Measurements from ENCODE around the gene NPY4R2.
"Not testable (repeated sequence)": the region's sequence is repeated elsewhere in the genome, so short reads cannot be mapped to it uniquely, and the experiment has no call there.

The NPY4R2 gene

GRCh38 chr10:47909333-47909732, 9.1 kb upstream of the NPY4R2 start:
- H3K9me3 ChIP-seq (ENCODE audit: control insufficient read depth in 1 of 2, low read length in 2 of 2); H3K4me1 ChIP-seq (ENCODE audit: control insufficient read depth in 1 of 2, insufficient read depth in 2 of 2, low read length in 2 of 2); H3K36me3 ChIP-seq (ENCODE audit: control insufficient read depth in 1 of 2, insufficient read depth in 2 of 2, low read length in 2 of 2); H3K4me3 ChIP-seq (ENCODE audit: low read depth in 1 of 2, low read length in 2 of 2); H3K27ac ChIP-seq (ENCODE audit: low read length); H3K27me3 ChIP-seq (ENCODE audit: low read depth, low read length): not testable (repeated sequence)

- H3K27ac ChIP-seq (ENCODE audit: low read length); H3K4me1 ChIP-seq (ENCODE audit: control insufficient read depth in 1 of 2, insufficient read depth in 2 of 2, low read length in 2 of 2); H3K9me3 ChIP-seq (ENCODE audit: control insufficient read depth in 1 of 2, low read length in 2 of 2); H3K27me3 ChIP-seq (ENCODE audit: low read depth, low read length); H3K4me3 ChIP-seq (ENCODE audit: low read depth in 1 of 2, low read length in 2 of 2); H3K36me3 ChIP-seq (ENCODE audit: control insufficient read depth in 1 of 2, insufficient read depth in 2 of 2, low read length in 2 of 2): not testable (repeated sequence)
Observed at GRCh38 chr10:47910486-47910885, 8.0 kb upstream of the NPY4R2 start.

DNA sequence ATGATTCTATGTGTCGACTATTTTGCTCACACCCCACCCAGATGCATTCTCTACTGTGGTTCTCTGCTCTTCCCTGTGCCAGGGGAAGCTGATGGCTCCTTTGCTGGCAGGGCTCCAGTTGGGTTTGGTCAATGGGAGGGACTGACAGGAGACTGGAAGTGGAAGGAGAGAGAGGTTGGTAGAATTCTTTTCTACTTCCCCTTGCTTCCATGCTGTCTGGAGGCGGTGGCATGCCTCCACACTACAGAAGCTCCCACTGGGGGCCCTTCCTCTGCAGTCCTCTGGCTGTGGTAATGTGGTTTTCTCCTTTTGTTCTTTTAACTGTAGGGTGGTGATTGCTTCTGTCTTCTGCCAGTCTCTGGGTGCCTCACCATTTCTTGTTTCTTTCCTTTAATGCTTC, 4.4 kb upstream of the NPY4R2 start:
- H3K36me3 ChIP-seq (ENCODE audit: control insufficient read depth in 1 of 2, insufficient read depth in 2 of 2, low read length in 2 of 2); H3K4me3 ChIP-seq (ENCODE audit: low read depth in 1 of 2, low read length in 2 of 2); H3K27ac ChIP-seq (ENCODE audit: low read length); H3K4me1 ChIP-seq (ENCODE audit: control insufficient read depth in 1 of 2, insufficient read depth in 2 of 2, low read length in 2 of 2); H3K27me3 ChIP-seq (ENCODE audit: low read depth, low read length); H3K9me3 ChIP-seq (ENCODE audit: control insufficient read depth in 1 of 2, low read length in 2 of 2): not testable (repeated sequence)

DNA sequence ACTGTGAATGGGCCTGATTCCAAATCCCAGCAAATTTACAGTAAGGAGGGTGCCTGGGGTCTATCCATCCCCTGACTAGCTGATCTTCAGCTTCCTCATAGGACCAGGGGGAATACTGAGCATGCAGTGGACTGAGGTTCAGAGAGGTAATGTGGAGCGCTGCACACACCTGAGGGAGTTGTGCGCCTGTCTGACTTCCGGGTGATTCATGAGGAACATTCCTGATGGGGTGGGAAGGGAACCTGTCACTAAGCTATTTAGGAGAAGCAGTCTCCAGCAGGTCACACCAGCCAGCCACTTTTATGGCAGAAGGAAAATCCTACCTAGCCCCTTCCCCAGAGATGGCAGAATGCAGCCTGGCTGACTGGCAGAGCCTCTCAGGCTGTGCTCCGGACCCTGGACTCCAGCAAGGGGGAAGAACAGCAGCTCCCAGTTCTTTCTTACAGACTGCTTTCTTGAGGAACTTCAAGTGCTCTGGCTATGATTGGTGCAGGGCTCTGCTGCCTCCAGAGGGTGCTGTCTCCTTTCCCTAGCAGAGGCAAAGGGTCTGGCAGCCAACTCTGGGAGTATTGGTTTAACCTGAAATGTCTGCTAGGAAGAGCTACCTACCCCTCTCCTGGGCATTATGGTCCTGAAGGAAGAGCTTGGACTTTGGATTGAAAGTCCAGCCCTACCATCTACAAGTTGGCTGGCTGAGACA, 2.5 kb upstream of the NPY4R2 start:
- not testable (repeated sequence) for H3K36me3 ChIP-seq (ENCODE audit: control insufficient read depth in 1 of 2, insufficient read depth in 2 of 2, low read length in 2 of 2); H3K9me3 ChIP-seq (ENCODE audit: control insufficient read depth in 1 of 2, low read length in 2 of 2); H3K27me3 ChIP-seq (ENCODE audit: low read depth, low read length); H3K4me3 ChIP-seq (ENCODE audit: low read depth in 1 of 2, low read length in 2 of 2); H3K27ac ChIP-seq (ENCODE audit: low read length); H3K4me1 ChIP-seq (ENCODE audit: control insufficient read depth in 1 of 2, insufficient read depth in 2 of 2, low read length in 2 of 2)

DNA sequence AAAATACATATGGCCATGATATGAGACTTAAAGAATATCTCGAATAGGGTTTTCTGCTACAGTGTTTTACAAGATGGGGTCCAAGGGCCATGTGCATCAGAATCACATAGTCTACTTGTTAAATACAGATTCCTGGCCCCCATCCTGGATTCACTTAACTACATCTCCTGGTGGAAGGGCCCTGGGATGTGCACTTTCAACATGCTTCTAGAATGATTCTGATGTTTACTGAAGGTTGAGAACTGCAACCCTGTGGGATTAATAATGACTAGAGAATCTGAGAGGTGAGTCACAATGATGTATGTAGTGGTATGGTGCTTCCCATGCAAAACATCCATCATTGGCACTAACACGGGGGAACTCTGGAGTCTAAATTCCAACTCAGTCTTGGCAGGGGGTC, 2.1 kb downstream of the NPY4R2 start:
- H3K27ac ChIP-seq (ENCODE audit: low read length); H3K27me3 ChIP-seq (ENCODE audit: low read depth, low read length); H3K9me3 ChIP-seq (ENCODE audit: control insufficient read depth in 1 of 2, low read length in 2 of 2); H3K4me3 ChIP-seq (ENCODE audit: low read depth in 1 of 2, low read length in 2 of 2); H3K4me1 ChIP-seq (ENCODE audit: control insufficient read depth in 1 of 2, insufficient read depth in 2 of 2, low read length in 2 of 2); H3K36me3 ChIP-seq (ENCODE audit: control insufficient read depth in 1 of 2, insufficient read depth in 2 of 2, low read length in 2 of 2): not testable (repeated sequence)

GRCh38 chr10:47922503-47922902, 4.0 kb downstream of the NPY4R2 start:
- H3K4me1 ChIP-seq (ENCODE audit: control insufficient read depth in 1 of 2, insufficient read depth in 2 of 2, low read length in 2 of 2); H3K4me3 ChIP-seq (ENCODE audit: low read depth in 1 of 2, low read length in 2 of 2); H3K27ac ChIP-seq (ENCODE audit: low read length); H3K36me3 ChIP-seq (ENCODE audit: control insufficient read depth in 1 of 2, insufficient read depth in 2 of 2, low read length in 2 of 2); H3K9me3 ChIP-seq (ENCODE audit: control insufficient read depth in 1 of 2, low read length in 2 of 2); H3K27me3 ChIP-seq (ENCODE audit: low read depth, low read length): not testable (repeated sequence)

DNA sequence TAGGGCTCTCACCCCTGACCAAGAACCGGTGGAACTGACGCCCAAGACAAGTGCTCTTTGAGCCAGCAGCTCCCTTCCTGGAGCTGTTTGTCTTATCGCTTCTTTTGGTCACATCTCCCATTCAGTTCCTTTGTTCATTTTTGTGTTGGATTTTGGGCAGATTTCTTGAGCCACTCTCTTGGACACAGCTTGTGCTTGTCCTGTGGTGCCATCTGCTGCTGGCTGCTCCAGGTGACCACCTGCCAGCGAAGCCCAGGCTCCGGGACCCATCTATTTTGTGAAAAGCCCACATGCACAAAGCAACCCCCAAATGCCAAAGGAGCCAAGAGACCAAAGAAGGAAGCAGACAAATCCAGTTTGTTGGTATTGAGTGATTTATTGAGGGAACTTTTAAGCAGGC, 6.2 kb downstream of the NPY4R2 start:
- not testable (repeated sequence) for H3K27me3 ChIP-seq (ENCODE audit: low read depth, low read length); H3K27ac ChIP-seq (ENCODE audit: low read length); H3K4me3 ChIP-seq (ENCODE audit: low read depth in 1 of 2, low read length in 2 of 2); H3K36me3 ChIP-seq (ENCODE audit: control insufficient read depth in 1 of 2, insufficient read depth in 2 of 2, low read length in 2 of 2); H3K4me1 ChIP-seq (ENCODE audit: control insufficient read depth in 1 of 2, insufficient read depth in 2 of 2, low read length in 2 of 2); H3K9me3 ChIP-seq (ENCODE audit: control insufficient read depth in 1 of 2, low read length in 2 of 2)

DNA sequence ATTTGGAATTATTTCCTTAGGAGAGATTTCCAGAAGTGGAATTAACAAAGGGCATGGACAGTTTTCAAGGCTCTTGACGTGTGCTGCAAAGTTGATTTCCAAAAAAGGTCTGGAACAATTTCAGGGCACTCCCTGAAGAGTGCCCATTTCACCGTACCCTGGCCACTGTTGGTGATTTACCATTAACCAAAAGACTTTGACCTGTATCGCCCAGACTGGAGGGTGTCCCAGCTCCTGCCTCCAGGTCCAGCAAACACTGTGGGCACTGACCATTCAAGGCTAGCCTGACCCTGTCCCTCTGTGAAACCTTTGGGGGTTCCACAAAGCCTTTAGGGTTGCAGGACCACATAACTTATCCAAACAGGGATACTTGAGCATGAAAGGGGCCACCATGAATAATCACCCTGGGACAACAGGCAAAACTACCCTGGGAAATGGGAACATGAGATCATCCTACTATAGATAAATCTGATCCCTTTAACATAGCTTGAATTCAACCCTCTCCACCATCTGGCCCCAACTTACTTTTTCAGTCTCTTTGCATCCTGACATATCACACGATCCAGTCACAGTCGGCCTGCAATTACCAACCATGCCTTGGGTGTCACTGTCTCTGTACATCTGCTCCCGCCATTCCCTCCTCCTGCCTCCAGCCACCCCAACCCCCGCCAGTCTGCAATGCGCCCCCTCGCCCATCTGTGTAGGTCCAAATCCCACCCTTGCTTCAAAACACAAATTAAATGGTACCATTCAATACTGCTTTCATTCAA, 8.9 kb downstream of the NPY4R2 start:
- H3K36me3 ChIP-seq (ENCODE audit: control insufficient read depth in 1 of 2, insufficient read depth in 2 of 2, low read length in 2 of 2); H3K4me1 ChIP-seq (ENCODE audit: control insufficient read depth in 1 of 2, insufficient read depth in 2 of 2, low read length in 2 of 2); H3K27me3 ChIP-seq (ENCODE audit: low read depth, low read length); H3K9me3 ChIP-seq (ENCODE audit: control insufficient read depth in 1 of 2, low read length in 2 of 2); H3K4me3 ChIP-seq (ENCODE audit: low read depth in 1 of 2, low read length in 2 of 2); H3K27ac ChIP-seq (ENCODE audit: low read length): not testable (repeated sequence)

DNA sequence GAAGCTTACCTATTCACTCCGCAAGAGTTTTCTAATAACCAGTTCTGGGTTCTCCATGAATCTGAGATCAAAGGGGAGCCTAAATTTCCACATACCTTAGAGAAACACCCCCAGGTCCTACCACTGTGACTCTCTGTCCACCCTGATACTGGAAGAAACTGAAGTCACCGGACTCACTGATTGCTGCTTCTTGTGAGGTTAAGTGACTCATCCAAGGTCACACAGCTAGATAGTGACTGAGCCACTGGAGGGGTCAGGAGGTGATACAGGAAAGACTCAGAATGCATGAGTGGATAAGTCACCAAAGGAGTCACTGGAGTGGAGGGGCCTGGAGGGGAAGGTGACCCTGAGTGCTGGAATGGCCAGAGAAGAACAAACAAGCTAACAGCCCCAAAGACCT, 9.8 kb downstream of the NPY4R2 start:
- H3K9me3 ChIP-seq (ENCODE audit: control insufficient read depth in 1 of 2, low read length in 2 of 2); H3K4me3 ChIP-seq (ENCODE audit: low read depth in 1 of 2, low read length in 2 of 2); H3K36me3 ChIP-seq (ENCODE audit: control insufficient read depth in 1 of 2, insufficient read depth in 2 of 2, low read length in 2 of 2): not testable (repeated sequence)

DNA sequence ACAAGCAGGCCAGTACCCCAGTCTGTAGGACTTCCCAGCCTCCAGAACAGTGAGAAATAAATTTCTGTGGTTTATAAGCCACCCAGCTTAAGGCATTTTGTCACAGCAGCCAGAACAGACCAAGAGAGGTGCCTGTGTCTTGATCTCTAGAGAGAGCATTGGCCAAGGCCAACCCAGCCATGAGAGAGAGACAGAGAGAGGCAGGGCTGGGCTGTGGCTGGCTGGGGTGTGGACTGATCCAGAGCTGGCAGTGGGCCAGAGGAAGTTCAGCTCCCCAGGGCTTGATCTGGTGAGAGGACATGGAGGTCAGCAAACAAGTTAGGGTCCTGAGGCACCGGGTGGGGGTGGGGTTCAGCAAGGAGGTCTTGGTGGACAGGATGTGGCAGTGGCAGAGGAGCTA, 14.4 kb downstream of the NPY4R2 start:
- H3K27ac ChIP-seq (ENCODE audit: low read length); H3K9me3 ChIP-seq (ENCODE audit: control insufficient read depth in 1 of 2, low read length in 2 of 2); H3K27me3 ChIP-seq (ENCODE audit: low read depth, low read length); H3K36me3 ChIP-seq (ENCODE audit: control insufficient read depth in 1 of 2, insufficient read depth in 2 of 2, low read length in 2 of 2); H3K4me3 ChIP-seq (ENCODE audit: low read depth in 1 of 2, low read length in 2 of 2); H3K4me1 ChIP-seq (ENCODE audit: control insufficient read depth in 1 of 2, insufficient read depth in 2 of 2, low read length in 2 of 2): not testable (repeated sequence)

More for the DNA sequence above, 9.8 kb downstream of the NPY4R2 start:
- not testable (repeated sequence) for H3K4me1 ChIP-seq (ENCODE audit: control insufficient read depth in 1 of 2, insufficient read depth in 2 of 2, low read length in 2 of 2); H3K27me3 ChIP-seq (ENCODE audit: low read depth, low read length); H3K27ac ChIP-seq (ENCODE audit: low read length)

GRCh38 chr10:47933462-47933861, 15.0 kb downstream of the NPY4R2 start:
- not testable (repeated sequence) for H3K4me3 ChIP-seq (ENCODE audit: low read depth in 1 of 2, low read length in 2 of 2); H3K9me3 ChIP-seq (ENCODE audit: control insufficient read depth in 1 of 2, low read length in 2 of 2); H3K4me1 ChIP-seq (ENCODE audit: control insufficient read depth in 1 of 2, insufficient read depth in 2 of 2, low read length in 2 of 2); H3K27ac ChIP-seq (ENCODE audit: low read length); H3K36me3 ChIP-seq (ENCODE audit: control insufficient read depth in 1 of 2, insufficient read depth in 2 of 2, low read length in 2 of 2); H3K27me3 ChIP-seq (ENCODE audit: low read depth, low read length)

GRCh38 chr10:47936772-47937228, 18.3 kb downstream of the NPY4R2 start:
- not testable (repeated sequence) for H3K27me3 ChIP-seq (ENCODE audit: low read depth, low read length); H3K27ac ChIP-seq (ENCODE audit: low read length); H3K4me1 ChIP-seq (ENCODE audit: control insufficient read depth in 1 of 2, insufficient read depth in 2 of 2, low read length in 2 of 2); H3K9me3 ChIP-seq (ENCODE audit: control insufficient read depth in 1 of 2, low read length in 2 of 2); H3K4me3 ChIP-seq (ENCODE audit: low read depth in 1 of 2, low read length in 2 of 2); H3K36me3 ChIP-seq (ENCODE audit: control insufficient read depth in 1 of 2, insufficient read depth in 2 of 2, low read length in 2 of 2)

All from muscle layer of duodenum (tissue), 2 donors.